Measurements from ENCODE around the gene ADD3. TPM values are rescaled to one million over a fixed set of nuclear protein-coding genes. Genes with fewer than 3 reads are reported as not detected.
"Not testable (repeated sequence)": the region's sequence is repeated elsewhere in the genome, so short reads cannot be mapped to it uniquely, and the experiment has no call there.

Gene ADD3
- total and polyA plus RNA-seq, 2 donors (not counting 3 experiments of a cell fraction or from before 2014, with no cell fraction given), result 14.9 to 55.2 TPM

GRCh38 chr10:109984013-109984412 is 23.8 kb upstream of the ADD3 start:
- H4K20me1 ChIP-seq (replicated peaks; ENCODE audit: control insufficient read depth, extremely low read depth, insufficient read depth, low read length), result no peaks in the 10 kb centered on the region
- ChIA-PET POLR2A (no interaction called here), CTCF (interaction anchor here (1.0 to 1.3 kb wide), 3 partner anchors 7 to 100 kb away, joined by 3 to 6 read pairs (median 3); no protein-coding TSS in a partner anchor)
- H3K4me3 ChIP-seq (replicated peaks in 1 of 3; ENCODE audit: insufficient read depth in 1 of 3, low read depth in 1 of 3, low read length in 3 of 3), result no peak overlapping the region
- H3K27ac ChIP-seq (ENCODE audit: insufficient read depth, low read depth, low read length), result no peak overlapping the region
- H3K4me2 ChIP-seq (ENCODE audit: insufficient read depth, low read length), result no peak overlapping the region
- H3K79me2 ChIP-seq (ENCODE audit: control insufficient read depth, insufficient read depth, low read length), result no peaks in the 10 kb centered on the region
- no peaks in the 10 kb centered on the region for H3K4me1 ChIP-seq (ENCODE audit: control insufficient read depth, extremely low read depth, insufficient read depth, low read length)
- no peak overlapping the region for H2AFZ ChIP-seq (ENCODE audit: low read depth, low read length)
- no peaks in the 10 kb centered on the region for H3K9me1 ChIP-seq (replicated peaks; ENCODE audit: control insufficient read depth, extremely low read depth, insufficient read depth, low read length)
- no TSS peak for BruUV-seq (replicated peaks)
- intact Hi-C loops (cut with micrococcal nuclease) (no loop called here), dilution Hi-C loops (cut with MboI; ENCODE audit: extremely low pct_ligation_motif_present, low sequenced_read_pairs) (no loop called here)
- FAIRE-seq, result no peak
- H3K27me3 ChIP-seq (ENCODE audit: control insufficient read depth in 2 of 2, insufficient read depth in 2 of 2, low read length in 2 of 2), result no peaks in the 10 kb centered on the region
- H3K9me3 ChIP-seq (replicated peaks; ENCODE audit: control insufficient read depth, insufficient read depth, low read length), result no peaks in the 10 kb centered on the region
- H3K9ac ChIP-seq (replicated peaks; ENCODE audit: extremely low read depth, insufficient read depth, low read length), result no peak overlapping the region
- TF ChIP-seq JUN (IDR thresholded peaks at IDR 0.05; ENCODE audit: borderline replicate concordance, insufficient read depth, insufficient read length, low read depth) (no peak), FOS (IDR thresholded peaks at IDR 0.05; ENCODE audit: borderline replicate concordance, insufficient read depth, low read length) (no peak), CTCF (IDR thresholded peaks at IDR 0.05; ENCODE audit: extremely low read depth in 1 of 2, insufficient read depth in 1 of 2, low read depth in 1 of 2, low read length in 2 of 2) (no peak), MYC (IDR thresholded peaks at IDR 0.05; ENCODE audit: low read depth, low read length) (no peak), POLR2A (IDR thresholded peaks at IDR 0.05; ENCODE audit: low read depth, low read length) (no peak), EZH2 (IDR thresholded peaks at IDR 0.05; ENCODE audit: borderline replicate concordance, low read depth, low read length, severe bottlenecking) (no peak), MAX (IDR thresholded peaks at IDR 0.05; ENCODE audit: insufficient read depth, insufficient read length) (no peak), POLR2AphosphoS5 (IDR thresholded peaks at IDR 0.05; ENCODE audit: insufficient read depth, low read depth, low read length) (no peak)
- H3K36me3 ChIP-seq (ENCODE audit: control insufficient read depth in 2 of 2, extremely low read depth in 1 of 2, insufficient read depth in 2 of 2, low read length in 2 of 2), result no peaks in the 10 kb centered on the region
- no peak for DNase-seq (ENCODE audit: low read depth, low spot score)

GRCh38 chr10:109985768-109986167 is 22.0 kb upstream of the ADD3 start:
- H3K4me1 ChIP-seq (ENCODE audit: control insufficient read depth, extremely low read depth, insufficient read depth, low read length); DNase-seq (ENCODE audit: low read depth, low spot score); H3K4me2 ChIP-seq (ENCODE audit: insufficient read depth, low read length); H3K4me3 ChIP-seq (replicated peaks in 1 of 3; ENCODE audit: insufficient read depth in 1 of 3, low read depth in 1 of 3, low read length in 3 of 3); BruUV-seq (replicated peaks); H3K27ac ChIP-seq (ENCODE audit: insufficient read depth, low read depth, low read length); CTCF ChIA-PET; H3K9me3 ChIP-seq (replicated peaks; ENCODE audit: control insufficient read depth, insufficient read depth, low read length); H3K79me2 ChIP-seq (ENCODE audit: control insufficient read depth, insufficient read depth, low read length); H3K9ac ChIP-seq (replicated peaks; ENCODE audit: extremely low read depth, insufficient read depth, low read length); H2AFZ ChIP-seq (ENCODE audit: low read depth, low read length); H4K20me1 ChIP-seq (replicated peaks; ENCODE audit: control insufficient read depth, extremely low read depth, insufficient read depth, low read length); H3K36me3 ChIP-seq (ENCODE audit: control insufficient read depth in 2 of 2, extremely low read depth in 1 of 2, insufficient read depth in 2 of 2, low read length in 2 of 2); FAIRE-seq; intact Hi-C loops (cut with micrococcal nuclease); dilution Hi-C loops (cut with MboI; ENCODE audit: extremely low pct_ligation_motif_present, low sequenced_read_pairs); H3K27me3 ChIP-seq (ENCODE audit: control insufficient read depth in 2 of 2, insufficient read depth in 2 of 2, low read length in 2 of 2); H3K9me1 ChIP-seq (replicated peaks; ENCODE audit: control insufficient read depth, extremely low read depth, insufficient read depth, low read length); POLR2A ChIA-PET: not testable (repeated sequence)
